GM21528 (cell line): Measurements from ENCODE around the gene MECP2.

ENCODE experiments used
- ATAC-seq: cut with Tn5 transposase; IDR thresholded peaks from one replicate; pipeline ENCODE4 v1.9.1; 2021; ENCODE audit warnings: mild to moderate bottlenecking, moderate library complexity; ENCODE audit not compliant: unreplicated experiment, low FRiP score

Gene MECP2

DNA sequence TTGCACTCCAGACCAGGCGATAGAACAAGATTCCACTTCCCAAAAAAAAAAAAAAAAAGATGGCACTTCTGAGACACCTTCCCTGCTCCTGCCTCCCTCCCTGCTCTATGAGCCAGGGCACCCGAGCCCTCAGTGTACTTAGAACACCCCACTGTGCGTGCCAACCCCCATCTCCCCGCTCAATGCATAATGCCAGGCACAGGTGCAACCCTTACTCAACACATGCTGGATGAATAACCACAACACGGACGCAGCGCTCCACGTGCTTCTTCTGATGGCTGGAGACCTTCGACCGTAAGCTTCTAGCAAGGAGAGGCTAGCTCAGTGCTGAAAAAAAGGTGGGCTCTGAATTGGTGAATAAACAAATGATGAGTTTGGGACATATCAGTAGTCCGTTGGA, 57.9 kb downstream of the MECP2 start:
- no peak for ATAC-seq

DNA sequence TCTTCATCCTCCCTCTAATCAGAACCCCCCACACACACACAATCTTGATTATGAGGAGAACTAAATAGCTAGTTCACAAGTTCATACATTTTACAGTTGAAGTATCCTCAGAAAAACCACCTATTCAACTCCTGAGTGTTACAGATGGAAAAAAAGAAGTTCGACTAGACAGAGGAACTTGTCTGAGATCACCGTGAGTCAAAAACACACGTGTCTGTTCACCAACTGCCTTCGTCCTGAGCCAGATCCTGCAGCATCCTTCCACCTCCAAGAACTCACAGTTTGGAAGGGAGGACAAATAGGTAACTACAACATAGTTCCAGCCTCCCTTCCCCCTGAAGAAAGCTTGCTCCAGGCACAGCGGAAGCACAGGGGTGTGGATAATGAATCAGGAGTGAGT, 58.9 kb downstream of the MECP2 start:
- ATAC-seq, result no peak

- ATAC-seq, result no peak
Observed at GRCh38 chrX:154037754-154038153, 59.8 kb downstream of the MECP2 start.

DNA sequence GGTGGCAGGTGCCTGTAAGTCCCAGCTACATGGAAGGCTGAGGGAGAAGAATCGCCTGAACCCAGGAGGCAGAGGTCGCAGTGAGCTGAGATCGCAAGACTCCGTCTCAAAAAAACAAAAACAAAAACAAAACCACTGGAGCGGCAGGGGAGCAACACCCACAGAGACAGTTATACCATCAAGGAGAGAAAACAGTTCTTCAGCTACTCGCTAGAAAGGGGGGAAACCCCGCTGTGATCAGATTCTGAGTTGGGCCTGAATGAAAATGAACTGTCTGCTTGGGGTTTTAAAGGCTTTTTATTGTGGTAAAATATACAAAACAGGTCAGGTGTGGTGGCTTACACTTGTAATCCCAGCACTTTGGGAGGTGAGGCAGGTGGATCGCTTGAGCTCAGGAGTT, 61.0 kb downstream of the MECP2 start:
- ATAC-seq, result no peak

- no peak for ATAC-seq
Observed at GRCh38 chrX:154033848-154034247, 63.7 kb downstream of the MECP2 start.

GRCh38 chrX:154032653-154033052, 64.9 kb downstream of the MECP2 start:
- ATAC-seq, result no peak

DNA sequence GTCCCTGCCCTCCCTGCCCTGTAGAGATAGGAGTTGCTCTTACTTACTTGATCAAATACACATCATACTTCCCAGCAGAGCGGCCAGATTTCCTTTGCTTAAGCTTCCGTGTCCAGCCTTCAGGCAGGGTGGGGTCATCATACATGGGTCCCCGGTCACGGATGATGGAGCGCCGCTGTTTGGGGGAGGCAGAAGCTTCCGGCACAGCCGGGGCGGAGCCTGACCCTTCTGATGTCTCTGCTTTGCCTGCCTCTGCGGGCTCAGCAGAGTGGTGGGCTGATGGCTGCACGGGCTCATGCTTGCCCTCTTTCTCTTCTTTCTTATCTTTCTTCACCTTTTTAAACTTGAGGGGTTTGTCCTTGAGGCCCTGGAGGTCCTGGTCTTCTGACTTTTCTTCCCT, 65.4 kb downstream of the MECP2 start:
- no peak for ATAC-seq

- no peak for ATAC-seq
Observed at GRCh38 chrX:154030715-154031305, 66.7 kb downstream of the MECP2 start.

GRCh38 chrX:154030266-154030665, 67.3 kb downstream of the MECP2 start:
- no peak for ATAC-seq

DNA sequence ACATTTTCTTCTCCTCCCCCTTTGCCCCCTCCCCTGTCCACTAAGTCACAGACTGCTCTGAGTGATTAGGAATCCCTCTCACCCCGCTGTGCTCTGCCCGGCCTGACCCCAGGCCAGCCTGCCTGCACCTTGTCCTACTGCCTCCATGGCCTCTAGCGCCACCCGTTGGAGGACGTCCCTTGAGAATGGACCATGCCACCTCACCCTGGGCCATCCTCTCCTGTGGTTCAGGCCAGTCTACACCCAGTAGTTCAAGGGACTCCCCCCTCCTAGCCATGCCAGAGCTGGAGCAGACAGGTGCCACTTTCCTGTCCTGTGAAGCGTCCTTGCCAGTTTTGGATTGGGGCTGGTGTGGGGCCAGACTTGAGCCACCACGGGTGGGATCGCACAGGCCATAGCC, 68.1 kb downstream of the MECP2 start:
- ATAC-seq, result no peak

GRCh38 chrX:154028502-154029184, 68.9 kb downstream of the MECP2 start:
- ATAC-seq, result no peak

DNA sequence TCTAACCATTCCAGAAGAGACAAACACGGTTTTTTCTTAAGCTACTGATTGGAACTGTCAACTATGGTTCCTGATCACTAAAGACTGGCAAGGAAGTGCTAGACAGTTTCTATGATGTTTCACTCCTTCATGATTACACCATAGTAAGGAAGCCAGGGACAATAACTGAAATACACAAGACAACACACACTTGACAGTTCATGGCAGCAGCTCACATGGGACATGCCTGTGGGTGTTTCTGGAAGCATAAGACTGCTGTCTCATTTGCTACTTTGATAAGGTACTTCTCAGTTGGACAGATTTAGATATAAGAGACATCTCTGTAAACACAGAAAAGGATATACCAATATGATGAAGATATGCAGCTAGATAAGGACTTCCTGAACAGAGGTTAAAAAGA, 69.5 kb downstream of the MECP2 start:
- ATAC-seq, result no peak

GRCh38 chrX:154027022-154027402, 70.5 kb downstream of the MECP2 start:
- ATAC-seq, result no peak

- ATAC-seq, result no peak
Observed at GRCh38 chrX:154026136-154027021, 71.1 kb downstream of the MECP2 start.

DNA sequence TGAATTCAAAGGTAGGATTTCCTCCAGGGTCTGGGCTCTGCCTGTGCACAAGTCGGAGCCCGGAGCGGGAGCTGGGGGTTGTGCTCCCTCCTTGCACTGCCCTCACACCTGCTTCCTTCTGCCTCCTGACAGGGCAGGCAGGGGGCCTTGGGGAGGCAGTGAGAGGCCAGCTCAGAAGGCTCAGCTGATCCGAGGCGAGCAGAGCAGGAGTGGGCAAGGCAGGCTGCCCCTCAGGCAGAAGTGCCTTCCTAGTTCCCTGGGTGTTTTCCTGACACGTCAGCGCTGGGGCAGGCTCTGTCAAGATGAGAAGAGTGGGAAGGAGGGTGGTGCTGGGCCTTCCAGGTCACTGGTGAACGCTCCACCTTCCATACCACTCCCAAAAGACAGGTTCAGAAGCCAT, 72.3 kb downstream of the MECP2 start:
- ATAC-seq, result no peak

GRCh38 chrX:154024271-154024670, 73.2 kb downstream of the MECP2 start:
- ATAC-seq, result no peak

- ATAC-seq, result no peak
Observed at GRCh38 chrX:154023276-154024000, 74.1 kb downstream of the MECP2 start.

- ATAC-seq, result no peak
Observed at GRCh38 chrX:154022108-154022507, 75.4 kb downstream of the MECP2 start.

DNA sequence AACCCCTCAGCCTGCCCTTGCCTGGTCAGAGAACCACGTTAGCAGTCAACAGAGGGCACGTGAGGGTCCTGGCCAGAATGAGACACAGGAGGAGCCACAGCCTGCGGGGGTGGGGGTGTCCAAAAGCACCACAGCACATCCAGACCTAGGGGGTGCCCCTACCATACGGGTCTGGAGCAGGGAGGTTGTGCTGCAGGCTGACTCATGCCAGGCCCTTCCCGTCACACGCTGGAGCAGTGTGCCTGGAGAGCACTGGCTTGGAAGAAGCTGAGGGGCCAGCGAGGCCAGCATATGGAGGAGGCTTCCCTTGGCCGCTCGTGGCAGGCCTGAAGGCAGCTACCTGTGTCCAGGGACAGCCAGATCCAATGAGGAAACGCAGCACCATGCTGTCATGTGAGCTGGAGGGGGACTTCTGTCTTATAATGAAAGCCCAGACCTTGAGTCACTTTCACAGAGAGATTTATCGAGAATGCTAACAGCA, 76.3 kb downstream of the MECP2 start:
- ATAC-seq, result no peak

- no peak for ATAC-seq
Observed at GRCh38 chrX:154020536-154021115, 76.9 kb downstream of the MECP2 start.
